MM.1S (cell line): ENCODE measurements around the gene ZNF771.

Source experiments
- DNase-seq: peaks from one replicate; pipeline ENCODE4 v3.0.0-alpha.2; 2015
- H2AFZ ChIP-seq: fragments of 300-600 bp; sonication (generic); 2 replicates; pipeline ENCODE4 v1.6.0; 2016; ENCODE audit warnings: antibody characterized with exemption, low read length
- H3F3A ChIP-seq: fragments of 300-600 bp; sonication (generic); 2 replicates; pipeline ENCODE4 v1.6.1; 2016; ENCODE audit warnings: mild to moderate bottlenecking, antibody characterized with exemption, low read length, moderate library complexity, mixed read lengths; ENCODE audit not compliant: insufficient read depth
- H3K27ac ChIP-seq: fragments of 300-600 bp; sonication (generic); 2 replicates; pipeline ENCODE4 v1.5.1; 2016; ENCODE audit warnings: mild to moderate bottlenecking, low read length
- H3K27me3 ChIP-seq: fragments of 300-600 bp; sonication (generic); replicated peaks from 2 replicates; pipeline ENCODE4 v1.6.0; 2016; ENCODE audit warnings: low read length; ENCODE audit not compliant: insufficient read depth
- H3K36me3 ChIP-seq: fragments of 300-600 bp; sonication (generic); replicated peaks from 2 replicates; pipeline ENCODE4 v1.6.1; 2016; ENCODE audit warnings: mild to moderate bottlenecking, low read length, mixed read lengths; ENCODE audit not compliant: insufficient read depth
- H3K4me1 ChIP-seq: fragments of 300-600 bp; sonication (generic); 2 replicates; pipeline ENCODE4 v1.6.1; 2016; ENCODE audit warnings: low read length, mixed read lengths
- H3K4me2 ChIP-seq: fragments of 300-600 bp; sonication (generic); 2 replicates; pipeline ENCODE4 v1.6.0; 2016; ENCODE audit warnings: low read depth, low read length
- H3K4me3 ChIP-seq: fragments of 300-600 bp; sonication (generic); 2 replicates; pipeline ENCODE4 v1.5.1; 2016; ENCODE audit warnings: low read length, mixed read lengths
- H3K79me2 ChIP-seq: fragments of 300-600 bp; sonication (generic); 2 replicates; pipeline ENCODE4 v1.6.1; 2016; ENCODE audit warnings: mixed run types, low read length, mixed read lengths
- H3K9ac ChIP-seq: fragments of 300-600 bp; sonication (generic); 2 replicates; pipeline ENCODE4 v1.6.1; 2016; ENCODE audit warnings: low read length, mixed read lengths
- H3K9me2 ChIP-seq: fragments of 300-600 bp; sonication (generic); replicated peaks from 2 replicates; pipeline ENCODE4 v1.6.1; 2016; ENCODE audit warnings: mild to moderate bottlenecking, low read length, mixed read lengths; ENCODE audit not compliant: insufficient read depth
- H3K9me3 ChIP-seq: fragments of 300-600 bp; sonication (generic); replicated peaks from 2 replicates; pipeline ENCODE4 v1.6.1; 2016; ENCODE audit warnings: mild to moderate bottlenecking, low read length, mixed read lengths; ENCODE audit not compliant: insufficient read depth
- H4K20me1 ChIP-seq: fragments of 300-600 bp; sonication (generic); 2 replicates; pipeline ENCODE4 v1.6.1; 2016; ENCODE audit warnings: mild to moderate bottlenecking, low read length, moderate library complexity, mixed read lengths; ENCODE audit not compliant: insufficient read depth
- CTCF ChIP-seq: fragments of 300-600 bp; sonication (generic); IDR thresholded peaks from 2 replicates; pipeline ENCODE4 v1.5.1; 2016; ENCODE audit warnings: antibody characterized with exemption, low read length, mixed read lengths
- EZH2 ChIP-seq: fragments of 300-600 bp; sonication (generic); optimal IDR thresholded peaks from 2 replicates; pipeline ENCODE3; 2017; ENCODE audit warnings: low read depth, mild to moderate bottlenecking, antibody characterized with exemption, low read length, mixed read lengths
- EZH2phosphoT487 ChIP-seq: fragments of 300-600 bp; sonication (generic); IDR thresholded peaks from 2 replicates; pipeline ENCODE4 v1.6.1; 2018; ENCODE audit warnings: antibody characterized with exemption, low read length

ZNF771 gene

GRCh38 chr16:30368122-30368791 lies 39.1 kb upstream of the ZNF771 start:
- H3K4me3 ChIP-seq = peak overlapping the region; percentile 96
- H3K4me2 ChIP-seq = peak overlapping the region; percentile 97
- H3K9ac ChIP-seq = peak overlapping the region; percentile 81; the same call in 1 of the 2 replicates
- no peaks in the 10 kb centered on the region for H3K36me3 ChIP-seq
- no peak for DNase-seq
- H3K79me2 ChIP-seq = peaks cover 66% of the 10 kb centered on the region
- H2AFZ ChIP-seq = no peak overlapping the region
- peaks cover 14% of the 10 kb centered on the region for H3F3A ChIP-seq
- H3K27me3 ChIP-seq = no peaks in the 10 kb centered on the region
- peaks cover 18% of the 10 kb centered on the region for H3K4me1 ChIP-seq
- no peak overlapping the region for H3K27ac ChIP-seq
- TF ChIP-seq EZH2phosphoT487 = no peak
- TF ChIP-seq CTCF = no peak
- TF ChIP-seq EZH2 = no peak
- H3K9me2 ChIP-seq = no peaks in the 10 kb centered on the region
- no peaks in the 10 kb centered on the region for H3K9me3 ChIP-seq
- peaks cover 13% of the 10 kb centered on the region for H4K20me1 ChIP-seq

- Histone ChIP-seq H3K4me1 (peaks cover 18% of the 10 kb centered on the region), H3K27me3 (no peaks in the 10 kb centered on the region), H3K9me2 (no peaks in the 10 kb centered on the region), H3K79me2 (peaks cover 61% of the 10 kb centered on the region), H3F3A (peaks cover 14% of the 10 kb centered on the region), H4K20me1 (peaks cover 13% of the 10 kb centered on the region), H3K4me2 (peak overlapping the region; percentile 97), H3K9me3 (no peaks in the 10 kb centered on the region), H3K4me3 (peak overlapping the region; percentile 96), H3K9ac (peak overlapping the region; percentile 81), H3K36me3 (no peaks in the 10 kb centered on the region), H2AFZ (no peak overlapping the region), H3K27ac (no peak overlapping the region)
- DNase-seq = no peak
- TF ChIP-seq EZH2phosphoT487 (no peak), EZH2 (no peak), CTCF (no peak)
These were observed 38.7 kb upstream of the ZNF771 start for GRCh38 chr16:30368792-30369090.

- peak; percentile 26 for DNase-seq
- Histone ChIP-seq H3K4me2 (peak overlapping the region; percentile 97), H3K9me2 (no peaks in the 10 kb centered on the region)
These were observed 38.1 kb upstream of the ZNF771 start for GRCh38 chr16:30369091-30369937.

More at GRCh38 chr16:30369091-30369937, 38.1 kb upstream of the ZNF771 start:
- Histone ChIP-seq H3K9ac (peak overlapping the region; percentile 81), H3K4me1 (peaks cover 18% of the 10 kb centered on the region), H3K36me3 (no peaks in the 10 kb centered on the region), H3K27me3 (no peaks in the 10 kb centered on the region), H3K9me3 (no peaks in the 10 kb centered on the region), H2AFZ (no peak overlapping the region), H4K20me1 (peaks cover 13% of the 10 kb centered on the region), H3F3A (peaks cover 14% of the 10 kb centered on the region), H3K4me3 (peak overlapping the region; percentile 96), H3K27ac (no peak overlapping the region; the same call in 1 of the 2 replicates), H3K79me2 (peaks cover 56% of the 10 kb centered on the region)
- TF ChIP-seq EZH2 (no peak), EZH2phosphoT487 (no peak), CTCF (no peak)
